Bronchial epithelial cell (primary cell): ENCODE results near the gene AAK1. TPM values are rescaled to one million over a fixed set of nuclear protein-coding genes. Genes with fewer than 3 reads are reported as not detected.
"Not testable (repeated sequence)": the region's sequence is repeated elsewhere in the genome, so short reads cannot be mapped to it uniquely, and the experiment has no call there.

Source experiments
- DNase-seq: peaks from one replicate; pipeline ENCODE4 v3.0.0-alpha.2; 2010; ENCODE audit warnings: low read depth
- FAIRE-seq: peaks from 2 replicates; lab custom pipeline; 2011; peaks lifted over from hg19 to GRCh38; lab: Jason Lieb, UNC
- H3K27me3 ChIP-seq: 2 replicates; pipeline ENCODE4 v1.5.1; 2011; ENCODE audit warnings: low read length; ENCODE audit not compliant: control insufficient read depth, insufficient read depth
- H3K36me3 ChIP-seq: 2 replicates; pipeline ENCODE4 v1.5.1; 2011; ENCODE audit warnings: low read length; ENCODE audit not compliant: control insufficient read depth, insufficient read depth
- H3K4me3 ChIP-seq: 2 replicates; pipeline ENCODE4 v1.5.1; 2011; ENCODE audit warnings: mild to moderate bottlenecking, low read depth, low read length, control low read depth
- total RNA-seq: library from RNA; depleted of rRNA; stranded (reverse); fragments of >200 nt; gene quantifications from 2 replicates; pipeline ENCODE4 v1.2.1, GENCODE V29; 2014
- TF ChIP-seq, protein P1 (sequence below): IDR thresholded peaks from 2 replicates; pipeline ENCODE4 v1.5.1; 2011; ENCODE audit warnings: mild to moderate bottlenecking, moderate library complexity, low read length, control low read depth, inconsistent platforms; ENCODE audit not compliant: insufficient read depth, severe bottlenecking

AAK1 gene
- total RNA-seq, 1 donor from 2014 or later: 17.9 TPM

DNA sequence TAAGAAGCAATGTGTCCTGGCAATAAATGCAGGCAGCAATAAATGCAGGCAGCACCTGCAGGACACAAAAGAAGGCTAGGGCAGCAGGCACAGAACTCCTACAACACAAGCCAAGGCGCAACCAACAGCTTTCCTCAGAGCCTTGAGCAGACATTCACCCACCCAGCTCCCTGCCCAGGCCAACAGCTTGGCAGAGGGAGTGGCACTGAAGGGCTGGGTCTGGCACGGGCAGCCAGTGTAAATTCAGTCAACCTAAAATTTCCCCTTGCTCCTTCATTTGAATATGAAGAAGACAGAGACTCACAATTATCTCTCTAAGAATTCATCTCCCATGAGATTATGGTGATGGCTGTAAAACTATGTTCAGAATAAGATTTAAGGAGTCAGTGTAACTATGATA lies 35.4 kb downstream of the AAK1 start:
- FAIRE-seq (no peak), DNase-seq (no peak)
- Histone ChIP-seq H3K4me3 (no peak overlapping the region), H3K27me3 (no peaks in the 10 kb centered on the region), H3K36me3 (peaks cover 1% of the 10 kb centered on the region)
- TF ChIP-seq, protein P1, sequence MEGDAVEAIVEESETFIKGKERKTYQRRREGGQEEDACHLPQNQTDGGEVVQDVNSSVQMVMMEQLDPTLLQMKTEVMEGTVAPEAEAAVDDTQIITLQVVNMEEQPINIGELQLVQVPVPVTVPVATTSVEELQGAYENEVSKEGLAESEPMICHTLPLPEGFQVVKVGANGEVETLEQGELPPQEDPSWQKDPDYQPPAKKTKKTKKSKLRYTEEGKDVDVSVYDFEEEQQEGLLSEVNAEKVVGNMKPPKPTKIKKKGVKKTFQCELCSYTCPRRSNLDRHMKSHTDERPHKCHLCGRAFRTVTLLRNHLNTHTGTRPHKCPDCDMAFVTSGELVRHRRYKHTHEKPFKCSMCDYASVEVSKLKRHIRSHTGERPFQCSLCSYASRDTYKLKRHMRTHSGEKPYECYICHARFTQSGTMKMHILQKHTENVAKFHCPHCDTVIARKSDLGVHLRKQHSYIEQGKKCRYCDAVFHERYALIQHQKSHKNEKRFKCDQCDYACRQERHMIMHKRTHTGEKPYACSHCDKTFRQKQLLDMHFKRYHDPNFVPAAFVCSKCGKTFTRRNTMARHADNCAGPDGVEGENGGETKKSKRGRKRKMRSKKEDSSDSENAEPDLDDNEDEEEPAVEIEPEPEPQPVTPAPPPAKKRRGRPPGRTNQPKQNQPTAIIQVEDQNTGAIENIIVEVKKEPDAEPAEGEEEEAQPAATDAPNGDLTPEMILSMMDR: no peak

DNA sequence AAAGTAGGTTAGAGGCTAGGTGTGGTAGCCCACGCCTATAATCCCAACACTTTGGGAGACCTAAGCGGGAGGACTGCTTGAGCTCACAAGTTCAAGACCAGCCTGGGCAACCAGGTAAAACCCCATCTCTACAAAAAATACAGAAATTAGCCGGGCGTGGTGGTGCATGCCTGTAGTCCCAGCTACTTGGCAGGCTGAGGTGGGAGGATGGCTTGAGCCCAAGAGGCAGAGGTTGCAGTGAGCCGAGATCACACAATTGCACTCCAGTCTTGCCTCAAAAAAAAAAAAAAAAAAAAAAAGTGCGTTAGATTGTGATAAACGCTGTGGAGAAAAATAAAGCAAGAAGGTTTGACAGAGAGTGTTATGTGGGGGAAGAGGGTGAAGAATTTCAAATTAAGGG lies 36.8 kb downstream of the AAK1 start:
- not testable (repeated sequence) for H3K4me3 ChIP-seq, FAIRE-seq, DNase-seq, H3K36me3 ChIP-seq, H3K27me3 ChIP-seq

DNA sequence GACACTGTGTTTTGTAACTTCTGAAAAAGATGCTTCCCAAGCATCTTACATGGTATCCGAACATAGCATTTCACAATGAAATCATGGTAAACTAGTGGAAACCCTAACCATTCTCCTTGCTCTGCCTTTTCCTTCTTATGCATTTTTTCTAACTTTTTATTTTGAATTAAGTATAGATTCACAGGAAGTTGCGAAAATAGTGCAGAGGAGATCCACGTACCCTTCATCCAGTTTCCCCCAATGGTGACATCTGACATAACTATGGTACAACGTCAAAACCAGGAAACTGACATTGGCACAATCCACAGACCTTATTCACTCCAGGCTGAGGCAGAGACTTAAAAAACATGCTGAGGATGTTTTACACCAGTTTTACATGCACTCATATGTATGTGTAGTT lies 38.3 kb downstream of the AAK1 start:
- no peak for FAIRE-seq
- TF ChIP-seq, protein P1: no peak
- peaks cover 3% of the 10 kb centered on the region for H3K36me3 ChIP-seq
- no peak for DNase-seq
- no peak overlapping the region for H3K4me3 ChIP-seq
- H3K27me3 ChIP-seq: no peaks in the 10 kb centered on the region

DNA sequence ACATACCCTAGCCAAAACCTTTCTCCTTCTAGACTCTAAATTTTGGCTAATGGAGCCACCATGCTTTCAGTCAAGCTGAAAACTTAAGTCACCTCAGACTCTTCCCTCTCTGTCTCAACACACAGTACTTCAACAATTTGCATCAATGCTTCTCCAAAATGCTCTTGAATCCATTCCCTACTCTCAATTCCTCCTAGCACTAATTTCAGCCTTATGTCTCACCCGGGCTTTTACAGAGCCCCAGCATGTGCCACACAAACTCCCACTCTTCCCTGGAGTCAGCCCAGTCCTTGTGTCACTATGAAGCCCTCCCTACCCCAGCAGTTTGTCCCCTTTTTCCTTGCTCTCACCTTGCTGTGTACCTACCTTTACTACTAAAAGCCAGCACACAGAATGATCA lies 38.7 kb downstream of the AAK1 start:
- no peak for DNase-seq
- TF ChIP-seq, protein P1: no peak
- Histone ChIP-seq H3K36me3 (peaks cover 3% of the 10 kb centered on the region), H3K4me3 (no peak overlapping the region), H3K27me3 (no peaks in the 10 kb centered on the region)
- FAIRE-seq: no peak

DNA sequence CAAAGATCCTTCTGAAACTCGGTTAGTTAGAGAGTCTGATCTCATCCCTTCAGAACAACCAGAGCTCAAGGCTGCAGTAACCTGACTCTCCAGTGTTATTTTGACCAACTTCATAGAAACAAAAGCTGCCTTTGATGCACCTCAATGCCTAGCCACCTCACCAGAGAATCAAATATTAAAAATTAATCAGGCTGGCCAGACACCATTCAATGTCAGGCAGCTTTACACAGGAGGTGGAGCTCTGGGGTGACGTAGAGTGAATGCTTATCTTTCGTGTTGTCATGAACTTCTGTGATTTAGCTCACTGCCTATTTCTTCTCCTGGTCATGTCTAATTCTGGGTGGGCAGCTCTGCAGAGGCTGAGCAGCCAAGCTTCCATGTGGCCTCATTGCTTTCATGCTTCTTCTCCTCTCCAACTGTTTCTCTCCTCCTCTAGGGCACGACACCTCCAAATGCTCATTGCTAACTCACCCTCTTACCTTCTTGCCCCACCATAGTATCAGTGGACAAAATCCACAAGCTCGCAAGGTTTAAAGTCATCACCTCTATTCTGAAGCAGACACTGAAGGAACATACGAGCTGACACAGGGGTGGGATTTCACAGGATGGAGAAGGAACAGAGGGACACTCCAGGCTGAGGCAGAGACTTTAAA lies 39.4 kb downstream of the AAK1 start:
- no peak for DNase-seq
- H3K27me3 ChIP-seq: no peaks in the 10 kb centered on the region
- no peak for FAIRE-seq
- TF ChIP-seq, protein P1: no peak
- H3K4me3 ChIP-seq: no peak overlapping the region
- H3K36me3 ChIP-seq: peaks cover 3% of the 10 kb centered on the region

DNA sequence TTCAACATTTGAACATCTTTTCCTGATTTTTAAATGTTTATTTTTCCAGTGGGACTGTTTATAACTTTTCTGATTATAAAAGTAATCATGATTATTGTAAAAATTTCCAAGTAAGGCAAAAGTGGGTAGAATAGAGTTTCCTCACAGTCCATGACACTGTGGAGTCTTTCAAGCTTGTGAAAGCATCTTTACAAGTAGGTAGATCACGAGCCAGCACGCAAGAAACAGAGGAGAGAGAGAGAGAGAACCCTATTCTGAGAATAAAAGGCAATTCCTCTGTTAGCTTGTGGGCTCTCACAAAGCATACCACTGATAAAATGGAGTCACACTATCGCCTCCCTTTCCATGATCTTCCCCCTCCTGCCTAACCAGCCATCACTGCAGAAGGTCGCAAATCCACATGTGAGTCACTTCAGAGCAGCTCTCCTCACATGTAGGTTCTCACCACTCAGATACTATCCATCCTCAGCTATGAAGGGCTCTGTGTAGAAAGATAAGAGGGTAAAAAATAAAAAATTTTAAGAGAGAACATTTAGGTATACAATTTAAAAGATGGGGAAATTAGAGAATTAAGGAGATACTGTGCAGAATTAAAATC lies 40.3 kb downstream of the AAK1 start:
- DNase-seq (no peak), FAIRE-seq (no peak)
- Histone ChIP-seq H3K27me3 (no peaks in the 10 kb centered on the region), H3K4me3 (no peak overlapping the region), H3K36me3 (peaks cover 3% of the 10 kb centered on the region)
- TF ChIP-seq, protein P1: no peak
